GM12865 (cell line): ENCODE data around the gene CCDC40.

Experiments
- DNase-seq: peaks from one replicate; pipeline ENCODE4 v3.0.0; 2010; ENCODE audit warnings: low read depth
- H3K4me3 ChIP-seq: 2 replicates; pipeline ENCODE4 v1.5.1; 2011; ENCODE audit warnings: mild to moderate bottlenecking, low read depth, low read length, control low read depth
- CTCF ChIP-seq: IDR thresholded peaks from 2 replicates; pipeline ENCODE4 v1.5.1; 2011; ENCODE audit warnings: low read length, control low read depth, low read depth, inconsistent platforms; ENCODE audit not compliant: insufficient read depth; ENCODE audit errors: missing control alignments

Gene CCDC40

GRCh38 chr17:80029258-80029974 is 7.0 kb upstream of the CCDC40 start:
- H3K4me3 ChIP-seq: no peak overlapping the region
- TF ChIP-seq CTCF: no peak
- DNase-seq: no peak

GRCh38 chr17:80030730-80031410 is 5.6 kb upstream of the CCDC40 start:
- TF ChIP-seq CTCF: no peak
- no peak overlapping the region for H3K4me3 ChIP-seq

GRCh38 chr17:80031691-80032430 is 4.6 kb upstream of the CCDC40 start:
- DNase-seq: no peak
- H3K4me3 ChIP-seq: no peak overlapping the region
- no peak for TF ChIP-seq CTCF

More at GRCh38 chr17:80030730-80031410, 5.6 kb upstream of the CCDC40 start:
- no peak for DNase-seq

GRCh38 chr17:80032614-80033171 is 3.7 kb upstream of the CCDC40 start:
- DNase-seq: no peak

GRCh38 chr17:80033840-80034239 is 2.6 kb upstream of the CCDC40 start:
- TF ChIP-seq CTCF: no peak
- no peak overlapping the region for H3K4me3 ChIP-seq
- DNase-seq: no peak

More at GRCh38 chr17:80032614-80033171, 3.7 kb upstream of the CCDC40 start:
- no peak overlapping the region for H3K4me3 ChIP-seq
- no peak for TF ChIP-seq CTCF

- TF ChIP-seq CTCF: no peak
- H3K4me3 ChIP-seq: peak overlapping the region; percentile 24
- peak; percentile 22 for DNase-seq
These were observed 1.4 kb upstream of the CCDC40 start for GRCh38 chr17:80034791-80035686.
